Retinal pigment epithelial cell (primary cell): Measurements from ENCODE around the gene CKM.
"Not testable (repeated sequence)": the region's sequence is repeated elsewhere in the genome, so short reads cannot be mapped to it uniquely, and the experiment has no call there.

Experiments used
- DNase-seq: peaks from one replicate; pipeline ENCODE4 v3.0.0-alpha.2; 2010; ENCODE audit warnings: low read depth
- H3K4me3 ChIP-seq: 2 replicates; pipeline ENCODE4 v1.5.1; 2011; ENCODE audit warnings: mild to moderate bottlenecking, low read length, control low read depth, moderate library complexity
- CTCF ChIP-seq: conservative IDR thresholded peaks from 2 replicates; pipeline ENCODE4 v1.5.1; 2011; ENCODE audit warnings: low read depth, low read length, control low read depth, inconsistent platforms

Gene CKM

GRCh38 chr19:45276284-45276687 lies 46.4 kb downstream of the CKM start:
- peak; percentile 68 for DNase-seq
- H3K4me3 ChIP-seq: no peak overlapping the region
- peak; percentile 28 for TF ChIP-seq CTCF

- H3K4me3 ChIP-seq: no peak overlapping the region
- peak; percentile 53 for DNase-seq
- TF ChIP-seq CTCF: no peak
Observed at GRCh38 chr19:45275370-45275971, 47.2 kb downstream of the CKM start.

GRCh38 chr19:45273521-45273855 lies 49.2 kb downstream of the CKM start:
- H3K4me3 ChIP-seq: no peak overlapping the region
- TF ChIP-seq CTCF: no peak
- DNase-seq: no peak

GRCh38 chr19:45271735-45272108 lies 51.0 kb downstream of the CKM start:
- no peak overlapping the region for H3K4me3 ChIP-seq
- DNase-seq: no peak

GRCh38 chr19:45271098-45271734 lies 51.5 kb downstream of the CKM start:
- DNase-seq: no peak
- no peak for TF ChIP-seq CTCF
- H3K4me3 ChIP-seq: no peak overlapping the region

More at GRCh38 chr19:45271735-45272108, 51.0 kb downstream of the CKM start:
- no peak for TF ChIP-seq CTCF

GRCh38 chr19:45269939-45270338 lies 52.7 kb downstream of the CKM start:
- not testable (repeated sequence) for DNase-seq, H3K4me3 ChIP-seq

- TF ChIP-seq CTCF: no peak
- DNase-seq: no peak
Observed at GRCh38 chr19:45267296-45267695, 55.4 kb downstream of the CKM start.

More at GRCh38 chr19:45267296-45267695, 55.4 kb downstream of the CKM start:
- H3K4me3 ChIP-seq: no peak overlapping the region
